Hepatocyte (in vitro differentiated cells): Measurements from ENCODE around the gene ZPR1. TPM values are rescaled to one million over a fixed set of nuclear protein-coding genes. Genes with fewer than 3 reads are reported as not detected.

ENCODE experiments used
- DNase-seq: peaks from one replicate; pipeline ENCODE4 v3.0.0-alpha.2; 2016; ENCODE audit warnings: low spot score
- H2AFZ ChIP-seq: fragments of 200-600 bp; sonication (generic); 2 replicates; pipeline ENCODE4 v1.6.0; 2016; ENCODE audit warnings: antibody characterized with exemption, mild to moderate bottlenecking
- H3K27ac ChIP-seq: fragments of 200-600 bp; sonication (generic); 2 replicates; pipeline ENCODE4 v1.5.1; 2016; ENCODE audit warnings: mild to moderate bottlenecking
- H3K27me3 ChIP-seq: fragments of 200-600 bp; sonication (generic); 2 replicates; pipeline ENCODE4 v1.6.1; 2016
- H3K36me3 ChIP-seq: fragments of 200-600 bp; sonication (generic); replicated peaks from 2 replicates; pipeline ENCODE4 v1.5.1; 2016; ENCODE audit warnings: low read depth; ENCODE audit not compliant: insufficient read depth
- H3K4me1 ChIP-seq: fragments of 200-600 bp; sonication (generic); 2 replicates; pipeline ENCODE4 v1.5.1; 2016; ENCODE audit warnings: mild to moderate bottlenecking, moderate library complexity; ENCODE audit not compliant: insufficient read depth
- H3K4me2 ChIP-seq: fragments of 200-600 bp; sonication (generic); 2 replicates; pipeline ENCODE4 v1.6.0; 2016
- H3K4me3 ChIP-seq: fragments of 200-600 bp; sonication (generic); 2 replicates; pipeline ENCODE4 v1.5.1; 2016; ENCODE audit warnings: mild to moderate bottlenecking
- H3K79me2 ChIP-seq: fragments of 200-600 bp; sonication (generic); 2 replicates; pipeline ENCODE4 v1.6.0; 2017; ENCODE audit warnings: mild to moderate bottlenecking
- H3K9me2 ChIP-seq: fragments of 200-600 bp; sonication (generic); replicated peaks from 2 replicates; pipeline ENCODE4 v1.6.0; 2017; ENCODE audit warnings: mild to moderate bottlenecking; ENCODE audit not compliant: insufficient read depth
- H3K9me3 ChIP-seq: fragments of 200-600 bp; sonication (generic); 2 replicates; pipeline ENCODE4 v1.5.1; 2016; ENCODE audit warnings: low read depth, mild to moderate bottlenecking
- H4K20me1 ChIP-seq: fragments of 200-600 bp; sonication (generic); 2 replicates; pipeline ENCODE4 v1.6.0; 2016; ENCODE audit warnings: mild to moderate bottlenecking; ENCODE audit not compliant: insufficient read depth, poor library complexity, severe bottlenecking
- EZH2 ChIP-seq: fragments of 200-600 bp; sonication (generic); IDR thresholded peaks from 2 replicates; pipeline ENCODE4 v1.6.1; 2016; ENCODE audit warnings: antibody characterized with exemption, mild to moderate bottlenecking, borderline replicate concordance
- EZH2phosphoT487 ChIP-seq: fragments of 200-600 bp; sonication (generic); IDR thresholded peaks from one replicate; pipeline ENCODE4 v1.6.1; 2018; ENCODE audit warnings: antibody characterized with exemption, mild to moderate bottlenecking, low read depth, moderate library complexity; ENCODE audit not compliant: unreplicated experiment, severe bottlenecking
- WGBS: methylation state at CpG from one replicate; pipeline ENCODE4 v1.1.6; 2016; ENCODE audit warnings: low lambda C conversion rate; ENCODE audit errors: missing lambda C conversion rate; 5-methylcytosine and 5-hydroxymethylcytosine counted together
- polyA plus RNA-seq: library from polyadenylated mRNA; unstranded; fragments of >200 nt; fragmentation: Nextera tagmentation; extraction: Ambion mirVana; gene quantifications from 2 replicates; pipeline ENCODE4 v1.2.1, GENCODE V29; 2016
- total RNA-seq: library from RNA; depleted of rRNA; stranded (reverse); fragments of >200 nt; gene quantifications from 2 replicates; pipeline ENCODE4 v1.2.3, GENCODE V29; 2014
- TF ChIP-seq, protein P1 (sequence below): fragments of 200-600 bp; sonication (generic); IDR thresholded peaks from 2 replicates; pipeline ENCODE4 v1.5.1; 2016; ENCODE audit warnings: antibody characterized with exemption, mild to moderate bottlenecking; ENCODE audit not compliant: poor library complexity

ZPR1 gene
- total and polyA plus RNA-seq, 2 experiments from 2014 or later = 38.6 to 50.1 TPM

DNA sequence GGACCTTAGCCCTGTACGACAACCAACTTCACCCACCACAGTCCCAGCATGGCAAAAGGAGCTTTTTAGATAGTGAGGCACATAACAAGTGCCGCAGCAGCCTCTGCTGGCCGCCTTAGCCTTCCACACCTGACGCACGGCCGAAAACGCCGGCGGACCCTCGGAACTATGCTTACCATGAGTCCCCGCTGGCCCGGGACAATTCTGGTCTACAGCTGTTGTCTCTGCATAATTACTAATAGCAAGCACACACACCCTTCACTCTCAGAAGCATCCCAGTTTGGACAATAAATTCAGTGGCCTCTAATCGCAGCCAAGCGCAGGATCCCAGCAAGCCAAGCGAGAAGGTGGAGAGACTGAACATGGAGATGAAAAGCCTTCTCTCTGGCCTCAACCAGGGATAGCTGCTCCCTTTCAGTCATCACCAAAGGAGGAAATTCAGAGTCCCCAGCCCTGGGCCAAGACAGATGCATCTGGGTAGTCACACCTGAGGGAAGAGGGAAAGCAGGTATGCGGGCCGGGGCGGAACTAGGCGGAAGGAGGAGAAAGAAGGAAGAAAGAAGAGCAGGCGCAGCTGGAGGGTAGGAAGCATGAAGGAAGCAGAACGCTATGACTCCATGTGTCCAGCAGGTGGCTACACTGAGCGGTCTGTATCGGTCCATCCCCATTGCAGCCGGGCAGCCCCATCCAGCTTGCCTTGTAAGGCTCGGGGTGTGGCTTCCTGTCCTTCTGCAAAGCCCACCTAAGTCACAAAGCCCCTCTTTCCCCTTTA is 55.4 kb downstream of the ZPR1 start:
- WGBS = 41% methylated on average over 25 of the region's 25 CpGs
- Histone ChIP-seq H3K9me2 (no peaks in the 10 kb centered on the region), H3K4me1 (no peaks in the 10 kb centered on the region), H2AFZ (peak overlapping the region; percentile 36), H3K9me3 (no peaks in the 10 kb centered on the region), H3K36me3 (no peaks in the 10 kb centered on the region), H3K79me2 (no peaks in the 10 kb centered on the region), H4K20me1 (no peaks in the 10 kb centered on the region), H3K4me2 (peak overlapping the region; percentile 60), H3K4me3 (no peak overlapping the region), H3K27ac (no peak overlapping the region), H3K27me3 (peaks cover 5% of the 10 kb centered on the region)
- TF ChIP-seq EZH2 = no peak
- TF ChIP-seq, protein P1, sequence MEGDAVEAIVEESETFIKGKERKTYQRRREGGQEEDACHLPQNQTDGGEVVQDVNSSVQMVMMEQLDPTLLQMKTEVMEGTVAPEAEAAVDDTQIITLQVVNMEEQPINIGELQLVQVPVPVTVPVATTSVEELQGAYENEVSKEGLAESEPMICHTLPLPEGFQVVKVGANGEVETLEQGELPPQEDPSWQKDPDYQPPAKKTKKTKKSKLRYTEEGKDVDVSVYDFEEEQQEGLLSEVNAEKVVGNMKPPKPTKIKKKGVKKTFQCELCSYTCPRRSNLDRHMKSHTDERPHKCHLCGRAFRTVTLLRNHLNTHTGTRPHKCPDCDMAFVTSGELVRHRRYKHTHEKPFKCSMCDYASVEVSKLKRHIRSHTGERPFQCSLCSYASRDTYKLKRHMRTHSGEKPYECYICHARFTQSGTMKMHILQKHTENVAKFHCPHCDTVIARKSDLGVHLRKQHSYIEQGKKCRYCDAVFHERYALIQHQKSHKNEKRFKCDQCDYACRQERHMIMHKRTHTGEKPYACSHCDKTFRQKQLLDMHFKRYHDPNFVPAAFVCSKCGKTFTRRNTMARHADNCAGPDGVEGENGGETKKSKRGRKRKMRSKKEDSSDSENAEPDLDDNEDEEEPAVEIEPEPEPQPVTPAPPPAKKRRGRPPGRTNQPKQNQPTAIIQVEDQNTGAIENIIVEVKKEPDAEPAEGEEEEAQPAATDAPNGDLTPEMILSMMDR = peak; percentile 72
- no peak for TF ChIP-seq EZH2phosphoT487
- peak; percentile 84 for DNase-seq

DNA sequence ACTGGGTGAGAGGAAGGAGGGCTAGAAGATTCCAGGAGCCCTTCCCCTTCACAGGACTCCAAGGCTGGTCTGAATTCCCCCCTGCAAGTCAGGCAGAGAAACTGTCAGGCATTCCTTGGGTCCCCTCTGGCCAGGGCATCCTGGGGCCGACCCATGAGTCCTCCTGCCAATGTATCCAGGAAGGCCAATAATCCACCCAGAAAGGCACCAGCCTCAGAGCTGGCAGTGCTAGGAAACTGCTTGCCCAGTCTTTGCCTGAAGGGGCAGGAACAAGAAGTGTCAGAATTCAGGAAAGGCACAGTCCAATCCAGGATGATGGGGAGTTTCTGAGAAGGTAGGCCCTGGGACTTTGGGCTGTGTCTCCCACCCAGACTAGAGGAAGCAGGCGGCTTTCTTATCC is 56.0 kb downstream of the ZPR1 start:
- H3K27ac ChIP-seq = no peak overlapping the region
- DNase-seq = no peak
- peaks cover 5% of the 10 kb centered on the region for H3K27me3 ChIP-seq
- H3K36me3 ChIP-seq = no peaks in the 10 kb centered on the region
- no peaks in the 10 kb centered on the region for H3K9me3 ChIP-seq
- H3K4me2 ChIP-seq = no peak overlapping the region
- H3K4me1 ChIP-seq = no peaks in the 10 kb centered on the region
- WGBS = 90% methylated on average over 2 of the region's 2 CpGs
- TF ChIP-seq, protein P1 = no peak
- TF ChIP-seq EZH2 (no peak), EZH2phosphoT487 (no peak)
- no peaks in the 10 kb centered on the region for H4K20me1 ChIP-seq
- H3K4me3 ChIP-seq = no peak overlapping the region
- no peaks in the 10 kb centered on the region for H3K79me2 ChIP-seq
- no peak overlapping the region for H2AFZ ChIP-seq
- no peaks in the 10 kb centered on the region for H3K9me2 ChIP-seq

DNA sequence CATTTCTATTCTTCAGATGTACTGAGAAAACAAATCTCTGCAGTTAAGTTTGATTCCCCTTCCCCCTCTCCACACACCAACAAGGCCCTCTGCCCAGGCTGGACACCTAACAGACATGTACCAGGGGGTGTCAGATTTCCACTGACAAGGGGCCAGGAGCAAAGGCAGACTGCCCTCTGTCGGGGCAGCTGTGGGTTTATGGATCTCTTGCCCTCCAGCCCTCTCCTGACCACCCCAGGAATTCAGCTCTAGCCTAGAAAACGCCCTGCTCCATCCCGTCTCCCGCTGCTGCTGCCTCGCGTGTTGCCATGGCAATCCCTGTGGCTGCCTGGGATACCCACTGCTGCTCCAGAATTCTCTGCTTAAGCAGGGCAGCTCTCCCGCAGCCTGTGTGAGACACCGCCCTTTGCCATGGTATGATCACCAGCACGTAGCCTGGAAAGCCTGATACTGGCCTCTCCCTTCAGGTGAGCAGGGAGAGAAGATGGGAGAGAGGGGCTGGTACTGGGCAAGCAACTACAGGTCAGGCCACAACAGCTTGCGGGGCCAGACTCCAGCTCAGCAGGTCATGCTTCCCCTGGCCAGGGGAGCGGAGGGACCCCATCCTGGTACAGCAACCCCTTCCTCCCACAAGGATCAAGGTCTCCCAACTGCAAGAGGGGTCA is 56.6 kb downstream of the ZPR1 start:
- H3K27me3 ChIP-seq = peaks cover 5% of the 10 kb centered on the region
- no peak overlapping the region for H3K4me3 ChIP-seq
- no peak overlapping the region for H2AFZ ChIP-seq
- no peaks in the 10 kb centered on the region for H3K36me3 ChIP-seq
- no peaks in the 10 kb centered on the region for H4K20me1 ChIP-seq
- peak; percentile 31 for DNase-seq
- 41% methylated on average over 11 of the region's 11 CpGs for WGBS
- no peak overlapping the region for H3K4me2 ChIP-seq
- H3K4me1 ChIP-seq = no peaks in the 10 kb centered on the region
- H3K79me2 ChIP-seq = no peaks in the 10 kb centered on the region
- H3K9me2 ChIP-seq = no peaks in the 10 kb centered on the region
- TF ChIP-seq EZH2 = no peak
- TF ChIP-seq EZH2phosphoT487 = no peak
- TF ChIP-seq, protein P1 = no peak
- no peaks in the 10 kb centered on the region for H3K9me3 ChIP-seq
- no peak overlapping the region for H3K27ac ChIP-seq
